Upper lobe of left lung (tissue), 6 donors: ENCODE measurements around the gene ECHDC3. TPM values are rescaled to one million over a fixed set of nuclear protein-coding genes. Genes with fewer than 3 reads are reported as not detected.
"Not testable (repeated sequence)": the region's sequence is repeated elsewhere in the genome, so short reads cannot be mapped to it uniquely, and the experiment has no call there.

Source experiments
- ATAC-seq, 2 donors: fragments of 200-7000 bp; cut with Tn5 transposase; one replicate each; pipeline ENCODE4 v1.9.1; 2022; ENCODE audit warnings: mild to moderate bottlenecking in 2 of 2, moderate library complexity in 2 of 2; ENCODE audit not compliant: low FRiP score in 2 of 2
- DNase-seq, 2 donors: peaks; one replicate each; pipeline ENCODE4 v3.0.0-alpha.2; 2019 to 2020
- H3K27ac ChIP-seq, 4 donors: fragments of 200-600 bp; sonication (generic); one replicate each; pipeline ENCODE4 v1.5.1; 2016 to 2019
- H3K27me3 ChIP-seq, 4 donors: fragments of 200-600 bp; sonication (generic); one replicate each; pipeline ENCODE4 v1.5.1; 2017 to 2019
- H3K36me3 ChIP-seq, 4 donors: fragments of 200-600 bp; sonication (generic); one replicate each; pipeline ENCODE4 v1.5.1; 2016 to 2019
- H3K4me1 ChIP-seq, 4 donors: fragments of 200-600 bp; sonication (generic); one replicate each; pipeline ENCODE4 v1.5.1; 2018 to 2019
- H3K4me3 ChIP-seq, 4 donors: fragments of 200-600 bp; sonication (generic); one replicate each; pipeline ENCODE4 v1.5.1; 2017 to 2019; ENCODE audit warnings: mild to moderate bottlenecking in 2 of 4, moderate library complexity in 1 of 4
- H3K9me3 ChIP-seq, 4 donors: fragments of 200-600 bp; sonication (generic); one replicate each; pipeline ENCODE4 v1.5.1; 2018 to 2019
- CTCF ChIP-seq, 6 experiments: fragments of 450-650 bp in 4 of 6; fragments of 200-600 bp in 2 of 6; sonication (generic) in 2 of 6; IDR thresholded peaks; one replicate each; pipeline ENCODE4 v1.5.1; 2016 to 2019; ENCODE audit warnings: antibody characterized with exemption in 6 of 6
- EP300 ChIP-seq, 4 donors: sonication (generic); formaldehyde crosslinking; IDR thresholded peaks; one replicate each; pipeline ENCODE4 v1.5.1; 2017; ENCODE audit warnings: antibody characterized with exemption in 4 of 4, control low read depth in 2 of 4
- POLR2A ChIP-seq, 4 donors: fragments of 450-650 bp; IDR thresholded peaks; one replicate each; pipeline ENCODE4 v1.5.1; 2016 to 2017; ENCODE audit warnings: antibody characterized with exemption in 4 of 4, mild to moderate bottlenecking in 2 of 4
- POLR2AphosphoS5 ChIP-seq, 2 donors: sonication (generic); formaldehyde crosslinking; IDR thresholded peaks; one replicate each; pipeline ENCODE4 v1.5.1; 2017; ENCODE audit warnings: antibody characterized with exemption in 2 of 2
- WGBS, 2 donors: methylation state at CpG; one replicate each; pipeline ENCODE4 v1.1.5; 2017 to 2018; 5-methylcytosine and 5-hydroxymethylcytosine counted together
- total RNA-seq, 6 donors: library from RNA; depleted of rRNA in 4 of 6; stranded (reverse); fragments of >200 nt in 4 of 6; gene quantifications; one replicate each; pipeline versions ENCODE4 v1.1.0 to v1.2.1, GENCODE V29; 2016 to 2021
- donor health status: DM: no; HTN: no; CAD: no; lungs with moderate emphysema.
- donor health status: DM: no; HTN: yes; CAD: no; lungs with severe emphysema.

The ECHDC3 gene
- total RNA-seq, 6 donors from 2014 or later, result 32.0 to 98.0 (median 61.2) TPM

DNA sequence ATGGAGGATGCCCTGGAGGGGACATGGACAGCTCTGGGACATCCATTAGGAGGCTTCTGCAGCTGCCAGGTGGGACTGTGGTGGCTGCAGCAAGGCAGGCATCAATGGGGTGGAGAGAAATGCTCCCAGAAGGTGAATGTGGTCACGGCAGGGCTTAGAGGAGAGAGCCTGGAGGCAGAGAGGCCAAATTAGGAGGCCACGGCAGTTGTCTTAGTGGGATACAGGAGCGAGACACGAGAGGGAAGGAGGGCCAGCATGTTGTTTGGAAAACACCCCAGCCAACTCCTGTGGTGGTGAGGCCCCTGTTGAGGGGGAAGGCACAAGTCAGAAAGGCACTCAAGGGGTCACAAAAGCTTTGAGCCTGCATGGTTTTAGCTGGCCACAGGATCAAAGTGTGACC, 14.6 kb upstream of the ECHDC3 start:
- no peak for DNase-seq
- no peaks in the 10 kb centered on the region for H3K27me3 ChIP-seq
- peaks cover 0 to 9% (median 2%) of the 10 kb centered on the region in 4 donors for H3K9me3 ChIP-seq
- no peaks in the 10 kb centered on the region for H3K36me3 ChIP-seq
- peaks cover 0 to 3% (median 0%) of the 10 kb centered on the region in 4 donors for H3K4me1 ChIP-seq
- no peak for TF ChIP-seq POLR2A (IDR thresholded peaks at IDR 0.05)
- no peak for TF ChIP-seq POLR2AphosphoS5 (IDR thresholded peaks at IDR 0.05)
- no peak for TF ChIP-seq CTCF (IDR thresholded peaks at IDR 0.05)
- no peak for TF ChIP-seq EP300 (IDR thresholded peaks at IDR 0.05)
- no peak overlapping the region for H3K27ac ChIP-seq
- 89 to 90% methylated on average over 4 of the region's 4 CpGs for WGBS, 2 donors
- ATAC-seq, result no peak
- no peak overlapping the region for H3K4me3 ChIP-seq

GRCh38 chr10:11728353-11728752, 13.8 kb upstream of the ECHDC3 start:
- ATAC-seq, result no peak

DNA sequence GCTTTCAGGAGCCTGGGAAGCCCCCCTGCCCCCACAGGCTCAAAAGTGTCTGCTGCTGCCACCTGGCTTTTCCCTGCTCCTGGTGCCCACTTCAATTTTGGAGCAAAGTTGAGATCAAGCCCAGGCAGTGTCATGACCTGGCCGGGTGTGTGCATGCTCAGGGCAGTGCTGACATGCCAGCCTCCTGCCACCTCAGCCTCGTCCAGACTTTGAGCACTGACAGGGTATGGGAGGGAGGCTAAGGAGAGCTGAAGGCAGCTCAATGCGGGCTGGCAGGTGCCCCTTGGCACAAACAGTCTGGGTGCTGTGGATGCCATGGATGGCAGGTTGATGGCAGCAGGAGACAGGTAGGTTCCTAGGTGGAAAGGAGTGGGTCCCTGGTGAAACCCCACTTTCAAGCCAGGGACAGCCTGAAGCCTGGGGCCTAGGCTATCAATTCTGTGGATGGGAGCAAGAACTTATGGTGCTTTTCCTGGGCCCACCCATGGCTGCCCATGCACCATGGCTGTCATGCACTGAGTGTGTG, 12.3 kb upstream of the ECHDC3 start:
- DNase-seq, result no peak
- peak in 1 of 2 donors; percentile 73 for ATAC-seq
- no peak overlapping the region for H3K27ac ChIP-seq
- H3K27me3 ChIP-seq, result no peaks in the 10 kb centered on the region
- no peaks in the 10 kb centered on the region for H3K36me3 ChIP-seq
- WGBS, 2 donors, result 86 to 88% methylated on average over 1 to 3 of the region's 3 CpGs
- no peak overlapping the region for H3K4me3 ChIP-seq
- H3K9me3 ChIP-seq, result peaks cover 0 to 9% (median 2%) of the 10 kb centered on the region in 4 donors
- H3K4me1 ChIP-seq, result peaks cover 0 to 3% (median 0%) of the 10 kb centered on the region in 4 donors
- TF ChIP-seq CTCF (IDR thresholded peaks at IDR 0.05) (no peak), POLR2A (IDR thresholded peaks at IDR 0.05) (no peak), EP300 (IDR thresholded peaks at IDR 0.05) (no peak), POLR2AphosphoS5 (IDR thresholded peaks at IDR 0.05) (no peak)

More at GRCh38 chr10:11728353-11728752, 13.8 kb upstream of the ECHDC3 start:
- Histone ChIP-seq H3K4me3 (no peak overlapping the region), H3K36me3 (no peaks in the 10 kb centered on the region), H3K27ac (no peak overlapping the region), H3K27me3 (no peaks in the 10 kb centered on the region), H3K4me1 (peaks cover 0 to 3% (median 0%) of the 10 kb centered on the region in 4 donors), H3K9me3 (peaks cover 0 to 9% (median 2%) of the 10 kb centered on the region in 4 donors)
- no peak for TF ChIP-seq POLR2AphosphoS5 (IDR thresholded peaks at IDR 0.05)
- TF ChIP-seq EP300 (IDR thresholded peaks at IDR 0.05), result no peak
- TF ChIP-seq POLR2A (IDR thresholded peaks at IDR 0.05), result no peak
- TF ChIP-seq CTCF (IDR thresholded peaks at IDR 0.05), result no peak
- no peak for DNase-seq
- WGBS, 2 donors, result 94 to 95% methylated on average over 7 of the region's 7 CpGs

- DNase-seq, result peak in 1 of 2 donors; percentile 45
- WGBS, 2 donors, result 87 to 98% methylated on average over 3 to 5 of the region's 5 CpGs
- H3K27ac ChIP-seq, result no peak overlapping the region
- peak in 1 of 2 donors; percentile 51 for ATAC-seq
- H3K4me1 ChIP-seq, result no peaks in the 10 kb centered on the region
- TF ChIP-seq POLR2A (IDR thresholded peaks at IDR 0.05), result no peak
- TF ChIP-seq POLR2AphosphoS5 (IDR thresholded peaks at IDR 0.05), result no peak
- TF ChIP-seq CTCF (IDR thresholded peaks at IDR 0.05), result no peak
- no peak for TF ChIP-seq EP300 (IDR thresholded peaks at IDR 0.05)
- no peak overlapping the region for H3K4me3 ChIP-seq
- H3K27me3 ChIP-seq, result no peaks in the 10 kb centered on the region
- H3K9me3 ChIP-seq, result peaks cover 0 to 9% (median 2%) of the 10 kb centered on the region in 4 donors
- H3K36me3 ChIP-seq, result no peaks in the 10 kb centered on the region
Measured at GRCh38 chr10:11730779-11731178, 11.4 kb upstream of the ECHDC3 start.

GRCh38 chr10:11736767-11737166, 5.4 kb upstream of the ECHDC3 start:
- not testable (repeated sequence) for H3K9me3 ChIP-seq, DNase-seq, ATAC-seq, H3K4me1 ChIP-seq, H3K36me3 ChIP-seq, H3K27me3 ChIP-seq, H3K27ac ChIP-seq
- WGBS, 2 donors, result no CpG with 5 or more reads among the region's 15 CpGs
- peak overlapping the region in 1 of 4 donors; percentile 43 for H3K4me3 ChIP-seq

DNA sequence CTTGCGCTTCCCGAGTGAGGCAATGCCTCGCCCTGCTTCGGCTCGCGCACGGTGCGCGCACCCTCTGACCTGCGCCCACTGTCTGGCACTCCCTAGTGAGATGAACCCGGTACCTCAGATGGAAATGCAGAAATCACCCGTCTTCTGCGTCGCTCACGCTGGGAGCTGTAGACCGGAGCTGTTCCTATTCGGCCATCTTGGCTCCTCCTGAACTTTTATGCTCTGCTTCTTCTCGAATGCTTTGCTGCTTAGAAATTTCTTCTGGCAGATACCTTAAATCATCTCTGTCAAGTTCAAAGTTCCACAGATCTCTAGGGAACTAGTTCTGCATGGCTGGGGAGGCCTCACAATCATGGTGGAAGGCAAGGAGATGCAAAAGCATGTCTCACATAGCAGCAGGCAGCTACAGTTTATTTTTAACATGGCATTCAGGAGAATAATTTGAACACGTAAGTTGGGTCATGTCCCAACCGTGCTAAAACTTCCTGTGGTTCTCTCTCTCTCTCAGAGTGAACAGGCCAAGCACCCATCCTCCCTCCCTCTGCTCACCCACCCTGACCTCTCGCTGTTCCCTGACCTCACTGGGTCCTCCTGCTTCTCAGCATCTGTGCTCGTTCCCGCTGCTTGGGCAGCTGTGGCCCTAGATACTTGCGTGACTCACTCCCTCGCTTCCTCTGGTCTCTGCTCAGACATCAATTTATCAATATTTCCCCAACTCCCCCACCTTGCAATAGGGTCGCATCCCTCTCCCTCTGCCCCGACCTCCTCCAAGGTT, 4.7 kb upstream of the ECHDC3 start:
- DNase-seq, result not testable (repeated sequence)
- WGBS, 2 donors, result 71 to 75% methylated on average over 14 to 21 of the region's 27 CpGs

More for the DNA sequence above, 4.7 kb upstream of the ECHDC3 start:
- not testable (repeated sequence) for H3K9me3 ChIP-seq, H3K36me3 ChIP-seq, H3K27me3 ChIP-seq, H3K4me1 ChIP-seq
- peak in 1 of 2 donors; percentile 43 for ATAC-seq
- peak overlapping the region in 1 of 4 donors; percentile 43 for H3K4me3 ChIP-seq
- H3K27ac ChIP-seq, result peak overlapping the region in 1 of 4 donors; percentile 35
